ENCODE measurements around the gene ADAP1.

Gene ADAP1

GRCh38 chr7:937856-938484, 16.5 kb downstream of the ADAP1 start:
- Histone ChIP-seq H3K79me2 (ENCODE audit: insufficient read depth, low read length) (no peaks in the 10 kb centered on the region), H3K4me1 (ENCODE audit: insufficient read depth, low read length, poor library complexity, severe bottlenecking) (no peaks in the 10 kb centered on the region), H2AFZ (ENCODE audit: low read length) (no peak overlapping the region), H3K27me3 (ENCODE audit: insufficient read depth, low read length, poor library complexity, severe bottlenecking) (no peaks in the 10 kb centered on the region), H4K20me1 (ENCODE audit: insufficient read depth, low read length, poor library complexity, severe bottlenecking) (no peaks in the 10 kb centered on the region), H3K4me2 (ENCODE audit: low read depth, low read length, poor library complexity, severe bottlenecking) (no peak overlapping the region), H3K4me3 (ENCODE audit: low read length, poor library complexity, severe bottlenecking) (no peak overlapping the region), H3K36me3 (ENCODE audit: insufficient read depth, low read length) (no peaks in the 10 kb centered on the region), H3K9ac (ENCODE audit: low read depth, low read length, poor library complexity, severe bottlenecking) (no peak overlapping the region), H3K9me2 (replicated peaks; ENCODE audit: low read depth, low read length) (no peaks in the 10 kb centered on the region), H3K9me3 (ENCODE audit: insufficient read depth, low read depth, low read length) (no peaks in the 10 kb centered on the region; the same call in 1 of the 2 replicates), H3F3A (ENCODE audit: low read depth) (no peaks in the 10 kb centered on the region)
- no peak for TF ChIP-seq CTCF (conservative IDR thresholded peaks at IDR 0.05; ENCODE audit: low read length)
- no peak for TF ChIP-seq EZH2phosphoT487 (IDR thresholded peaks at IDR 0.05; ENCODE audit: borderline replicate concordance)

- no peaks in the 10 kb centered on the region for H3K4me1 ChIP-seq (ENCODE audit: insufficient read depth, low read length, poor library complexity, severe bottlenecking)
- no peak overlapping the region for H2AFZ ChIP-seq (ENCODE audit: low read length)
- no peak overlapping the region for H3K9ac ChIP-seq (ENCODE audit: low read depth, low read length, poor library complexity, severe bottlenecking)
- no peaks in the 10 kb centered on the region for H3F3A ChIP-seq (ENCODE audit: low read depth)
- no peaks in the 10 kb centered on the region for H3K27me3 ChIP-seq (ENCODE audit: insufficient read depth, low read length, poor library complexity, severe bottlenecking)
- no peak overlapping the region for H3K4me2 ChIP-seq (ENCODE audit: low read depth, low read length, poor library complexity, severe bottlenecking)
- no peaks in the 10 kb centered on the region; the same call in 1 of the 2 replicates for H3K9me3 ChIP-seq (ENCODE audit: insufficient read depth, low read depth, low read length)
- H4K20me1 ChIP-seq (ENCODE audit: insufficient read depth, low read length, poor library complexity, severe bottlenecking) = no peaks in the 10 kb centered on the region
- TF ChIP-seq EZH2phosphoT487 (IDR thresholded peaks at IDR 0.05; ENCODE audit: borderline replicate concordance) (no peak), CTCF (conservative IDR thresholded peaks at IDR 0.05; ENCODE audit: low read length) (no peak)
- no peak overlapping the region for H3K4me3 ChIP-seq (ENCODE audit: low read length, poor library complexity, severe bottlenecking)
- H3K79me2 ChIP-seq (ENCODE audit: insufficient read depth, low read length) = no peaks in the 10 kb centered on the region
- no peaks in the 10 kb centered on the region for H3K36me3 ChIP-seq (ENCODE audit: insufficient read depth, low read length)
- no peaks in the 10 kb centered on the region for H3K9me2 ChIP-seq (replicated peaks; ENCODE audit: low read depth, low read length)
Measured at GRCh38 chr7:936386-937054, 18.0 kb downstream of the ADAP1 start.

- Histone ChIP-seq H3F3A (ENCODE audit: low read depth) (no peaks in the 10 kb centered on the region), H3K9ac (ENCODE audit: low read depth, low read length, poor library complexity, severe bottlenecking) (no peak overlapping the region), H4K20me1 (ENCODE audit: insufficient read depth, low read length, poor library complexity, severe bottlenecking) (no peaks in the 10 kb centered on the region), H3K4me2 (ENCODE audit: low read depth, low read length, poor library complexity, severe bottlenecking) (no peak overlapping the region), H3K36me3 (ENCODE audit: insufficient read depth, low read length) (no peaks in the 10 kb centered on the region), H3K4me1 (ENCODE audit: insufficient read depth, low read length, poor library complexity, severe bottlenecking) (no peaks in the 10 kb centered on the region), H3K4me3 (ENCODE audit: low read length, poor library complexity, severe bottlenecking) (no peak overlapping the region), H3K27me3 (ENCODE audit: insufficient read depth, low read length, poor library complexity, severe bottlenecking) (no peaks in the 10 kb centered on the region), H3K9me3 (ENCODE audit: insufficient read depth, low read depth, low read length) (no peaks in the 10 kb centered on the region; the same call in 1 of the 2 replicates), H2AFZ (ENCODE audit: low read length) (no peak overlapping the region), H3K79me2 (ENCODE audit: insufficient read depth, low read length) (no peaks in the 10 kb centered on the region), H3K9me2 (replicated peaks; ENCODE audit: low read depth, low read length) (no peaks in the 10 kb centered on the region)
- TF ChIP-seq EZH2phosphoT487 (IDR thresholded peaks at IDR 0.05; ENCODE audit: borderline replicate concordance) (no peak), CTCF (conservative IDR thresholded peaks at IDR 0.05; ENCODE audit: low read length) (no peak)
Measured at GRCh38 chr7:935874-936385, 18.6 kb downstream of the ADAP1 start.

Measured in Loucy (cell line).